Measurements from ENCODE around the gene FILIP1L. TPM values are rescaled to one million over a fixed set of nuclear protein-coding genes. Genes with fewer than 3 reads are reported as not detected.

The FILIP1L gene
- total and polyA plus RNA-seq, 5 donors = 42.2 to 88.3 (median 56.4) TPM

GRCh38 chr3:99879275-99879674 is 235.0 kb downstream of the FILIP1L start:
- Histone ChIP-seq H3K27me3 (ENCODE audit: control insufficient read depth, insufficient read depth) (no peaks in the 10 kb centered on the region), H3K4me1 (ENCODE audit: control insufficient read depth, insufficient read depth, low read length) (peaks cover 5% of the 10 kb centered on the region), H3K9me3 (ENCODE audit: control insufficient read depth, low read length) (no peaks in the 10 kb centered on the region), H3K27ac (ENCODE audit: low read length) (no peak overlapping the region), H3K4me3 (ENCODE audit: low read length) (no peak overlapping the region)
- intact Hi-C loops (cut with DNase I) = loop anchor here in 3 of 4 donors (10.0 kb wide), 3 partner anchors 46 to 166 kb away; no protein-coding TSS in a partner anchor
- WGBS = 95% methylated on average over 2 of the region's 2 CpGs
- ATAC-seq (no peak), DNase-seq (no peak)

GRCh38 chr3:99878005-99878404 is 236.3 kb downstream of the FILIP1L start:
- WGBS = 96% methylated on average over 1 of the region's 1 CpG
- peaks cover 3% of the 10 kb centered on the region for H3K4me1 ChIP-seq (ENCODE audit: control insufficient read depth, insufficient read depth, low read length)
- ATAC-seq (peak in 1 of 2 donors; percentile 28), DNase-seq (no peak)
- H3K4me3 ChIP-seq (ENCODE audit: low read length) = no peak overlapping the region
- intact Hi-C loops (cut with DNase I) = loop anchor here in 3 of 4 donors (10.0 kb wide), 3 partner anchors 47 to 167 kb away; no protein-coding TSS in a partner anchor
- no peaks in the 10 kb centered on the region for H3K27me3 ChIP-seq (ENCODE audit: control insufficient read depth, insufficient read depth)
- H3K27ac ChIP-seq (ENCODE audit: low read length) = no peak overlapping the region
- no peaks in the 10 kb centered on the region for H3K9me3 ChIP-seq (ENCODE audit: control insufficient read depth, low read length)

- Histone ChIP-seq H3K4me3 (ENCODE audit: low read length) (peak overlapping the region; percentile 20), H3K4me1 (ENCODE audit: control insufficient read depth, insufficient read depth, low read length) (peaks cover 3% of the 10 kb centered on the region), H3K9me3 (ENCODE audit: control insufficient read depth, low read length) (no peaks in the 10 kb centered on the region), H3K27ac (ENCODE audit: low read length) (no peak overlapping the region), H3K27me3 (ENCODE audit: control insufficient read depth, insufficient read depth) (no peaks in the 10 kb centered on the region)
- intact Hi-C loops (cut with DNase I) = loop anchor here in 3 of 4 donors (10.0 kb wide), 3 partner anchors 48 to 168 kb away; no protein-coding TSS in a partner anchor
- DNase-seq (no peak), ATAC-seq (no peak)
- WGBS = 54% methylated on average over 4 of the region's 4 CpGs
Measured at GRCh38 chr3:99877031-99877579, 237.2 kb downstream of the FILIP1L start.

- peak overlapping the region; percentile 99 for H3K4me3 ChIP-seq (ENCODE audit: low read length)
- intact Hi-C loops (cut with DNase I) = loop anchor here in 3 of 4 donors (10.0 kb wide), 3 partner anchors 49 to 169 kb away; no protein-coding TSS in a partner anchor
- peak overlapping the region; percentile 99 for H3K27ac ChIP-seq (ENCODE audit: low read length)
- ATAC-seq (peak; percentile 98), DNase-seq (peak; percentile 86 to 94 (median 93))
- H3K27me3 ChIP-seq (ENCODE audit: control insufficient read depth, insufficient read depth) = no peaks in the 10 kb centered on the region
- no peaks in the 10 kb centered on the region for H3K9me3 ChIP-seq (ENCODE audit: control insufficient read depth, low read length)
- 2% methylated on average over 63 of the region's 63 CpGs for WGBS
- peaks cover 3% of the 10 kb centered on the region for H3K4me1 ChIP-seq (ENCODE audit: control insufficient read depth, insufficient read depth, low read length)
Measured at GRCh38 chr3:99875929-99876841, 238.1 kb downstream of the FILIP1L start.

GRCh38 chr3:99875581-99875928 is 238.7 kb downstream of the FILIP1L start:
- Histone ChIP-seq H3K4me1 (ENCODE audit: control insufficient read depth, insufficient read depth, low read length) (peaks cover 3% of the 10 kb centered on the region), H3K27me3 (ENCODE audit: control insufficient read depth, insufficient read depth) (no peaks in the 10 kb centered on the region), H3K9me3 (ENCODE audit: control insufficient read depth, low read length) (no peaks in the 10 kb centered on the region), H3K4me3 (ENCODE audit: low read length) (peak overlapping the region; percentile 99), H3K27ac (ENCODE audit: low read length) (peak overlapping the region; percentile 99)
- intact Hi-C loops (cut with DNase I) = loop anchor here in 3 of 4 donors (10.0 kb wide), 3 partner anchors 49 to 169 kb away; no protein-coding TSS in a partner anchor
- 4% methylated on average over 6 of the region's 6 CpGs for whole genome bisulfite sequencing
- ATAC-seq = peak; percentile 67 to 69
- DNase-seq = no peak

- ATAC-seq (no peak), DNase-seq (no peak)
- Histone ChIP-seq H3K27ac (ENCODE audit: low read length) (no peak overlapping the region), H3K4me1 (ENCODE audit: control insufficient read depth, insufficient read depth, low read length) (peaks cover 6% of the 10 kb centered on the region), H3K27me3 (ENCODE audit: control insufficient read depth, insufficient read depth) (no peaks in the 10 kb centered on the region), H3K4me3 (ENCODE audit: low read length) (peak overlapping the region; percentile 82), H3K9me3 (ENCODE audit: control insufficient read depth, low read length) (no peaks in the 10 kb centered on the region)
- WGBS = 44% methylated on average over 3 of the region's 3 CpGs
- intact Hi-C loops (cut with DNase I) = loop anchor here in 3 of 4 donors (10.0 kb wide), 3 partner anchors 50 to 170 kb away; no protein-coding TSS in a partner anchor
Measured at GRCh38 chr3:99874237-99875002, 239.9 kb downstream of the FILIP1L start.

GRCh38 chr3:99873269-99874102 is 240.8 kb downstream of the FILIP1L start:
- 23% methylated on average over 2 of the region's 2 CpGs for WGBS
- Histone ChIP-seq H3K4me3 (ENCODE audit: low read length) (peak overlapping the region; percentile 82), H3K9me3 (ENCODE audit: control insufficient read depth, low read length) (no peaks in the 10 kb centered on the region), H3K27ac (ENCODE audit: low read length) (no peak overlapping the region), H3K4me1 (ENCODE audit: control insufficient read depth, insufficient read depth, low read length) (peaks cover 6% of the 10 kb centered on the region), H3K27me3 (ENCODE audit: control insufficient read depth, insufficient read depth) (no peaks in the 10 kb centered on the region)
- intact Hi-C loops (cut with DNase I) = loop anchor here in 3 of 4 donors (10.0 kb wide), 3 partner anchors 51 to 171 kb away; no protein-coding TSS in a partner anchor
- ATAC-seq = no peak
- no peak for DNase-seq

GRCh38 chr3:99872923-99873254 is 241.4 kb downstream of the FILIP1L start:
- no peak for DNase-seq
- Histone ChIP-seq H3K4me1 (ENCODE audit: control insufficient read depth, insufficient read depth, low read length) (peaks cover 6% of the 10 kb centered on the region), H3K9me3 (ENCODE audit: control insufficient read depth, low read length) (no peaks in the 10 kb centered on the region), H3K27me3 (ENCODE audit: control insufficient read depth, insufficient read depth) (no peaks in the 10 kb centered on the region), H3K4me3 (ENCODE audit: low read length) (peak overlapping the region; percentile 82), H3K27ac (ENCODE audit: low read length) (no peak overlapping the region)
- intact Hi-C loops (cut with DNase I) = loop anchor here in 3 of 4 donors (10.0 kb wide), 3 partner anchors 52 to 172 kb away; no protein-coding TSS in a partner anchor
- ATAC-seq = no peak

- no peaks in the 10 kb centered on the region for H3K27me3 ChIP-seq (ENCODE audit: control insufficient read depth, insufficient read depth)
- no peak overlapping the region for H3K27ac ChIP-seq (ENCODE audit: low read length)
- ATAC-seq (no peak), DNase-seq (no peak)
- 62% methylated on average over 4 of the region's 4 CpGs for WGBS
- peak overlapping the region; percentile 46 for H3K4me3 ChIP-seq (ENCODE audit: low read length)
- intact Hi-C loops (cut with DNase I) = loop anchor here in 3 of 4 donors (10.0 kb wide), 3 partner anchors 53 to 173 kb away; no protein-coding TSS in a partner anchor
- no peaks in the 10 kb centered on the region for H3K9me3 ChIP-seq (ENCODE audit: control insufficient read depth, low read length)
- peaks cover 6% of the 10 kb centered on the region for H3K4me1 ChIP-seq (ENCODE audit: control insufficient read depth, insufficient read depth, low read length)
Measured at GRCh38 chr3:99871231-99872045, 242.9 kb downstream of the FILIP1L start.
